ENCODE results near the gene ADD3. TPM values are rescaled to one million over a fixed set of nuclear protein-coding genes. Genes with fewer than 3 reads are reported as not detected.
A peak's percentile ranks its signal among the peaks of the same experiment; 100 is the strongest.

ADD3 gene
- total RNA-seq, 1 experiment from 2014 or later: 59.9 TPM

GRCh38 chr10:110020265-110020664 is 12.5 kb downstream of the ADD3 start:
- Mint-ChIP-seq H3K27ac (peak overlapping the region in 1 of 3 experiments; percentile 6; a peak in 1 of 7 replicates), H3K27me3 (ENCODE audit: low read depth) (no peaks in the 10 kb centered on the region), H3K36me3 (ENCODE audit: insufficient read depth in 1 of 3, low read depth in 3 of 3) (peaks cover 0 to 4% (median 2%) of the 10 kb centered on the region in 3 experiments; a peak in 1 of 7 replicates), H3K4me3 (no peak overlapping the region), H3K9me3 (no peaks in the 10 kb centered on the region), H3K4me1 (peaks cover 31 to 34% of the 10 kb centered on the region in 2 experiments)
- Histone ChIP-seq H3K79me1 (ENCODE audit: insufficient read depth, low read depth, low read length, poor library complexity, severe bottlenecking) (peaks cover 11% of the 10 kb centered on the region), H2BK15ac (ENCODE audit: low read depth, low read length) (no peak overlapping the region), H3K27ac (ENCODE audit: insufficient read length, low read depth, low read length) (no peak overlapping the region), H3K79me2 (ENCODE audit: insufficient read depth, low read length) (peaks cover 11% of the 10 kb centered on the region; the same call in 1 of the 2 replicates), H2BK20ac (ENCODE audit: low read depth, low read length, poor library complexity, severe bottlenecking) (no peak overlapping the region), H3K23me2 (ENCODE audit: insufficient read length, low read depth, low read length, poor library complexity, severe bottlenecking) (no peaks in the 10 kb centered on the region), H3K27me3 (ENCODE audit: insufficient read depth, low read length) (no peaks in the 10 kb centered on the region), H4K20me1 (ENCODE audit: control insufficient read depth, insufficient read depth, insufficient read length) (no peaks in the 10 kb centered on the region), H3K4ac (ENCODE audit: low read depth, low read length) (no peak overlapping the region), H2BK5ac (ENCODE audit: insufficient read length, low read length) (no peak overlapping the region), H2AK5ac (ENCODE audit: insufficient read length, low read length) (no peak overlapping the region), H3K4me2 (ENCODE audit: insufficient read depth, insufficient read length, low read length) (no peak overlapping the region), H3K4me1 (ENCODE audit: insufficient read depth, low read length) (peaks cover 2% of the 10 kb centered on the region), H3K18ac (ENCODE audit: insufficient read length, low read depth, low read length) (no peak overlapping the region), H3K9ac (ENCODE audit: extremely low read depth, insufficient read length, low read length) (no peak overlapping the region), H3T11ph (ENCODE audit: low read length) (no peak overlapping the region), H2AFZ (ENCODE audit: low read length) (no peak overlapping the region), H3K9me3 (ENCODE audit: control insufficient read depth, low read depth, low read length) (no peaks in the 10 kb centered on the region), H4K91ac (ENCODE audit: insufficient read length, low read depth, low read length) (no peak overlapping the region), H3K56ac (ENCODE audit: insufficient read length, low read depth, low read length) (no peak overlapping the region), H4K5ac (ENCODE audit: insufficient read length, low read depth, low read length) (no peak overlapping the region), H3K23ac (ENCODE audit: insufficient read length, low read depth, low read length) (no peak overlapping the region), H2BK120ac (ENCODE audit: low read depth, low read length, poor library complexity, severe bottlenecking) (no peak overlapping the region), H2BK12ac (ENCODE audit: insufficient read length, low read depth, low read length) (no peak overlapping the region), H3K14ac (ENCODE audit: insufficient read depth, low read length) (no peak overlapping the region), H4K8ac (replicated peaks; ENCODE audit: insufficient read length, low read depth, low read length) (no peak overlapping the region)
- TF ChIP-seq CTCF (conservative IDR thresholded peaks at IDR 0.05): no peak
- WGBS (ENCODE audit: extremely low coverage, insufficient read length, low lambda C conversion rate): 100% methylated on average over 1 of the region's 6 CpGs
- DNase-seq: no peak

All from H9 (cell line).